H9 (cell line): ENCODE measurements around the gene CLRN3. TPM values are rescaled to one million over a fixed set of nuclear protein-coding genes. Genes with fewer than 3 reads are reported as not detected.

Source experiments
- DNase-seq: peaks from one replicate; pipeline ENCODE4 v3.0.0-alpha.2; 2017
- H2AFZ ChIP-seq: one replicate; pipeline ENCODE4 v1.6.1; 2013; ENCODE audit warnings: mild to moderate bottlenecking, low read length, control low read depth, moderate library complexity
- H2AK5ac ChIP-seq: 2 replicates; pipeline ENCODE4 v1.6.1; 2013; ENCODE audit warnings: low read length, control low read depth, mixed read lengths; ENCODE audit not compliant: insufficient read length
- H2BK120ac ChIP-seq: one replicate; pipeline ENCODE4 v1.6.1; 2013; ENCODE audit warnings: low read depth, mild to moderate bottlenecking, low read length, control low read depth, inconsistent platforms; ENCODE audit not compliant: poor library complexity, severe bottlenecking
- H2BK12ac ChIP-seq: 2 replicates; pipeline ENCODE4 v1.6.1; 2013; ENCODE audit warnings: low read length, control low read depth, mixed read lengths, low read depth; ENCODE audit not compliant: insufficient read length
- H2BK15ac ChIP-seq: 2 replicates; pipeline ENCODE4 v1.6.1; 2013; ENCODE audit warnings: low read depth, low read length, control low read depth
- H2BK20ac ChIP-seq: one replicate; pipeline ENCODE4 v1.6.1; 2013; ENCODE audit warnings: low read depth, mild to moderate bottlenecking, low read length, control low read depth, inconsistent platforms; ENCODE audit not compliant: poor library complexity, severe bottlenecking
- H2BK5ac ChIP-seq: 2 replicates; pipeline ENCODE4 v1.6.1; 2013; ENCODE audit warnings: low read length, control low read depth, mixed read lengths; ENCODE audit not compliant: insufficient read length
- H3K14ac ChIP-seq: 2 replicates; pipeline ENCODE4 v1.6.1; 2013; ENCODE audit warnings: low read length, control low read depth; ENCODE audit not compliant: insufficient read depth
- H3K18ac ChIP-seq: 2 replicates; pipeline ENCODE4 v1.6.1; 2013; ENCODE audit warnings: low read depth, mild to moderate bottlenecking, mixed read lengths, low read length, control low read depth; ENCODE audit not compliant: insufficient read length
- H3K23ac ChIP-seq: 2 replicates; pipeline ENCODE4 v1.6.1; 2013; ENCODE audit warnings: low read length, control low read depth, mixed read lengths, low read depth; ENCODE audit not compliant: insufficient read length
- H3K23me2 ChIP-seq: 2 replicates; pipeline ENCODE4 v1.6.1; 2013; ENCODE audit warnings: low read depth, mild to moderate bottlenecking, mixed read lengths, low read length, control low read depth; ENCODE audit not compliant: insufficient read length, poor library complexity, severe bottlenecking
- H3K27ac ChIP-seq: 2 replicates; pipeline ENCODE4 v1.5.1; 2013; ENCODE audit warnings: low read length, control low read depth, mixed read lengths, low read depth; ENCODE audit not compliant: insufficient read length
- H3K27me3 ChIP-seq: 2 replicates; pipeline ENCODE4 v1.6.1; 2013; ENCODE audit warnings: low read length, control low read depth, inconsistent platforms; ENCODE audit not compliant: insufficient read depth
- H3K4ac ChIP-seq: 2 replicates; pipeline ENCODE4 v1.6.1; 2013; ENCODE audit warnings: low read depth, mild to moderate bottlenecking, control low read depth, inconsistent platforms, low read length, moderate library complexity
- H3K4me1 ChIP-seq: 2 replicates; pipeline ENCODE4 v1.6.1; 2013; ENCODE audit warnings: low read length, control low read depth, inconsistent platforms; ENCODE audit not compliant: insufficient read depth
- H3K4me2 ChIP-seq: 2 replicates; pipeline ENCODE4 v1.6.1; 2013; ENCODE audit warnings: low read length, control low read depth, mixed read lengths; ENCODE audit not compliant: insufficient read length, insufficient read depth
- H3K56ac ChIP-seq: 2 replicates; pipeline ENCODE4 v1.6.1; 2013; ENCODE audit warnings: low read depth, mild to moderate bottlenecking, mixed read lengths, low read length, control low read depth; ENCODE audit not compliant: insufficient read length
- H3K79me1 ChIP-seq: 2 replicates; pipeline ENCODE4 v1.6.1; 2013; ENCODE audit warnings: low read depth, mild to moderate bottlenecking, moderate library complexity, low read length, control low read depth, inconsistent platforms; ENCODE audit not compliant: insufficient read depth, poor library complexity, severe bottlenecking
- H3K79me2 ChIP-seq: 2 replicates; pipeline ENCODE4 v1.6.1; 2013; ENCODE audit warnings: low read length, control low read depth, inconsistent platforms; ENCODE audit not compliant: insufficient read depth
- H3K9ac ChIP-seq: 2 replicates; pipeline ENCODE4 v1.6.1; 2013; ENCODE audit warnings: low read length, control low read depth, mixed read lengths; ENCODE audit not compliant: insufficient read length; ENCODE audit errors: extremely low read depth
- H3K9me3 ChIP-seq: one replicate; pipeline ENCODE4 v1.6.1; 2013; ENCODE audit warnings: low read depth, low read length, inconsistent platforms; ENCODE audit not compliant: control insufficient read depth
- H3T11ph ChIP-seq: one replicate; pipeline ENCODE4 v1.6.1; 2013; ENCODE audit warnings: mild to moderate bottlenecking, low read length, control low read depth, inconsistent platforms
- H4K20me1 ChIP-seq: one replicate; pipeline ENCODE4 v1.6.1; 2013; ENCODE audit not compliant: control insufficient read depth, insufficient read length, insufficient read depth
- H4K5ac ChIP-seq: 2 replicates; pipeline ENCODE4 v1.6.1; 2013; ENCODE audit warnings: low read depth, mild to moderate bottlenecking, mixed read lengths, low read length, control low read depth; ENCODE audit not compliant: insufficient read length
- H4K8ac ChIP-seq: replicated peaks from 2 replicates; pipeline ENCODE4 v1.6.1; 2013; ENCODE audit warnings: low read length, control low read depth, mixed read lengths, low read depth; ENCODE audit not compliant: insufficient read length
- H4K91ac ChIP-seq: 2 replicates; pipeline ENCODE4 v1.6.1; 2013; ENCODE audit warnings: low read depth, mild to moderate bottlenecking, moderate library complexity, mixed read lengths, low read length, control low read depth; ENCODE audit not compliant: insufficient read length
- H3K27ac Mint-ChIP-seq, 3 experiments: 2 replicates in 2 of 3; 3 replicates in 1 of 3; pipeline ENCODE4 v1.8.0; 2020 to 2021; ENCODE audit warnings: mixed read lengths in 3 of 3, mild to moderate bottlenecking in 1 of 3, moderate library complexity in 1 of 3
- H3K27me3 Mint-ChIP-seq: 2 replicates; pipeline ENCODE4 v1.8.0; 2021; ENCODE audit warnings: low read depth, mild to moderate bottlenecking, moderate library complexity, mixed read lengths
- H3K36me3 Mint-ChIP-seq, 3 experiments: 2 replicates in 2 of 3; 3 replicates in 1 of 3; pipeline ENCODE4 v1.8.0; 2020 to 2021; ENCODE audit warnings: low read depth in 3 of 3, mixed read lengths in 3 of 3; ENCODE audit not compliant: insufficient read depth in 1 of 3
- H3K4me1 Mint-ChIP-seq, 2 experiments: 2 replicates each; pipeline ENCODE4 v1.8.0; 2020; ENCODE audit warnings: mixed read lengths in 2 of 2
- H3K4me3 Mint-ChIP-seq, 2 experiments: 2 replicates in 1 of 2; 3 replicates in 1 of 2; pipeline ENCODE4 v1.8.0; 2020 to 2021; ENCODE audit warnings: mild to moderate bottlenecking in 2 of 2, mixed read lengths in 2 of 2, moderate library complexity in 1 of 2
- H3K9me3 Mint-ChIP-seq, 2 experiments: 2 replicates in 1 of 2; 3 replicates in 1 of 2; pipeline ENCODE4 v1.8.0; 2020; ENCODE audit warnings: mild to moderate bottlenecking in 2 of 2, mixed read lengths in 2 of 2, moderate library complexity in 1 of 2
- CTCF ChIP-seq: fragments of 200-600 bp; sonication (generic); conservative IDR thresholded peaks from 3 replicates; pipeline ENCODE4 v1.8.0; 2021; ENCODE audit warnings: antibody characterized with exemption, mild to moderate bottlenecking
- WGBS: extraction: QIAGEN DNeasy Blood & Tissue Kit; methylation state at CpG from one replicate; pipeline ENCODE4 v1.1.7; 2013; ENCODE audit warnings: missing lambda C conversion rate, low lambda C conversion rate, mixed read lengths; ENCODE audit not compliant: insufficient read length; ENCODE audit errors: extremely low coverage; 5-methylcytosine and 5-hydroxymethylcytosine counted together
- total RNA-seq: library from RNA; stranded (reverse); gene quantifications from 2 replicates; pipeline ENCODE4 v1.2.1, GENCODE V29; 2021

Gene CLRN3
- total RNA-seq, 1 experiment from 2014 or later, result not detected

- Histone ChIP-seq H3K27me3 (no peaks in the 10 kb centered on the region), H3K79me2 (no peaks in the 10 kb centered on the region), H3K14ac (no peak overlapping the region; the same call in 1 of the 2 replicates), H2BK12ac (no peak overlapping the region), H4K91ac (no peak overlapping the region), H3K23me2 (no peaks in the 10 kb centered on the region), H4K8ac (no peak overlapping the region), H3K56ac (no peak overlapping the region), H3K9me3 (no peaks in the 10 kb centered on the region), H2BK15ac (no peak overlapping the region), H3K4me1 (no peaks in the 10 kb centered on the region), H2BK5ac (no peak overlapping the region), H3T11ph (no peak overlapping the region), H3K23ac (no peak overlapping the region), H3K9ac (no peak overlapping the region), H4K20me1 (no peaks in the 10 kb centered on the region), H2BK20ac (no peak overlapping the region), H2AFZ (no peak overlapping the region), H3K4me2 (no peak overlapping the region), H3K27ac (no peak overlapping the region), H3K18ac (no peak overlapping the region), H2AK5ac (no peak overlapping the region), H2BK120ac (no peak overlapping the region), H4K5ac (no peak overlapping the region), H3K79me1 (no peaks in the 10 kb centered on the region), H3K4ac (no peak overlapping the region)
- no peak for TF ChIP-seq CTCF
- Mint-ChIP-seq H3K27ac (no peak overlapping the region), H3K36me3 (peaks cover 0 to 4% (median 2%) of the 10 kb centered on the region in 3 experiments; a peak in 3 of 7 replicates), H3K4me1 (peaks cover 19 to 20% of the 10 kb centered on the region in 2 experiments; a peak in 3 of 4 replicates), H3K27me3 (peaks cover 2% of the 10 kb centered on the region), H3K9me3 (peaks cover 2 to 4% of the 10 kb centered on the region in 2 experiments; a peak in 3 of 5 replicates), H3K4me3 (no peak overlapping the region)
- WGBS, result no CpG with 5 or more reads among the region's 2 CpGs
- no peak for DNase-seq
These were observed 29.0 kb upstream of the CLRN3 start for GRCh38 chr10:127921753-127922145.
